SW 1271 (cell line): Measurements from ENCODE around the gene THSD4.
"Not testable (repeated sequence)": the region's sequence is repeated elsewhere in the genome, so short reads cannot be mapped to it uniquely, and the experiment has no call there.

ENCODE experiments used
- DNase-seq, 2 experiments: peaks; one replicate each; lab custom pipeline; 2025; lab: John Stamatoyannopoulos, UW

The THSD4 gene

GRCh38 chr15:71261418-71261817 is 146.1 kb downstream of the THSD4 start:
- DNase-seq: no peak

- DNase-seq: no peak
These were observed 146.6 kb downstream of the THSD4 start for GRCh38 chr15:71261909-71262308.

DNA sequence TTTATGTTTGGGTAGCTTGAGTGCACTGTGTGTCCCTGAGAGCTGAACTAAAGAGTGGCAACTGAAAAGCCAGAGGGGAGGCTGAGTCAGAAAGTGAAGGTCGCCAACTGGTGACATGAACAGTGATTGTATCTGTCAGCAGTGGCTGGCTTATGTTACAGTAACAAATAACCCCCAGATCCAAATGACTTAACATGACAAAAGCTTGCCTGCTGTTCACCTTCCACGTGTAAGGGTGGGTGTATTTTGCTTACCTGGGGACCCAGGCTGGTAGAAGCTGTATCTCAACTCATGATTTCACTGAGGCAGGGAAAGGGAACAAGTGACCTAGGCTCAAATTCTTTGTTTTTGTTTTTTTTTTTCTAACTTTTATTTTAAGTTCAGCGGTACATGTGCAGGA is 147.3 kb downstream of the THSD4 start:
- no peak for DNase-seq

DNA sequence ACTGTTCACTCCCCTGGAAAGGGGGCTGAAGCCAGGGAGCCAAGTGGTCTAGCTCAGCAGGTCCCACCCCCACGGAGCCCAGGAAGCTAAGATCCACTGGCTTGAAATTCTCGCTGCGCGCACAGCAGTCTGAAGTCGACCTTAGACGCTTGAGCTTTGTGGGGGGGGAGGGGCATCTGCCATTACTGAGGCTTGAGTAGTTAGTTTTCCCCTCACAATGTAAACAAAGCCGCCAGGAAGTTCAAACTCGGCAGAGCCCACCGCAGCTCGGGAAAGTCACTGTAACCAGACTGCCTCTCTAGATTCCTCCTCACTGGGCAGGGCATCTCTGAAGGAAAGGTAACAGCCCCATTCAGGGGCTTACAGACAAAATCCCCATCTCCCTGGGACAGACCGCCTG is 150.3 kb downstream of the THSD4 start:
- not testable (repeated sequence) for DNase-seq

- no peak for DNase-seq
These were observed 156.1 kb downstream of the THSD4 start for GRCh38 chr15:71271327-71271726.

GRCh38 chr15:71272932-71273331 is 157.7 kb downstream of the THSD4 start:
- DNase-seq: no peak

DNA sequence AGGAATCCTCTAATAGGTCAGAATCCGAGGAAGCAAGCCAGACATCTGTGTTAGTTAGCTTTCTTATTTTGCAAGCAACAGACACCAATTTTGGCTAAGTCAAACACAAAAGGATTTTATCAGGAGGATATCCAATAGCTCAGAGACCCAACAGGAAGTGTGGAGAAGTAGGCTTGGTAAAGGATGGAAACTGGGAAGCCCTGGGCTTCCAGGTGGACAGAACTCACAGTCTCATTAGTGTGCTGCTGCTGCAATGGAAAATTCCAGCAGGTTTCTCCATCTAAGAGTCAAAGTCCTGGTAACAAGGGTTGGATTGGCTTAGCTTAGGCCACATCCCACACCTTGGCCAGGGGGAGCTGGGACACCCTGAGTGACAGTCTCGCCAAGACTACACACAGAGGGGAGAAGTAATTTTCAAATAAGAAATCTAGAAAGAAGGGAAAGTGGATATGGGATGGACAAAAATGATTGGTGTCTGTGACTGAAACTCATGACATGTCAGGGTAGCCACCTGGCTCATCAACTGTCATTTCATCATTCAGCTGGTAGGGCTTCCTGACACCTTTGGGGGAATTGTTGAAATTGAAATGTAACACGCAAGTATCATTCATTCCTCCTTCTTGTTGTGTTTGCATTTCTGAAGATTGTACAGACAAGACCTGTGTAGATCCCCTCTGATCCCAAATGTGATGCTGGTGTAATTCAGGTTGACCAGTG is 158.6 kb downstream of the THSD4 start:
- peak in 1 of 2 experiments; percentile 42 for DNase-seq

- DNase-seq: no peak
These were observed 159.2 kb downstream of the THSD4 start for GRCh38 chr15:71274448-71274798.

- peak; percentile 28 to 89 for DNase-seq
These were observed 159.8 kb downstream of the THSD4 start for GRCh38 chr15:71275098-71275497.

- DNase-seq: no peak
These were observed 160.5 kb downstream of the THSD4 start for GRCh38 chr15:71275566-71276335.

GRCh38 chr15:71276336-71276665 is 161.0 kb downstream of the THSD4 start:
- DNase-seq: no peak

DNA sequence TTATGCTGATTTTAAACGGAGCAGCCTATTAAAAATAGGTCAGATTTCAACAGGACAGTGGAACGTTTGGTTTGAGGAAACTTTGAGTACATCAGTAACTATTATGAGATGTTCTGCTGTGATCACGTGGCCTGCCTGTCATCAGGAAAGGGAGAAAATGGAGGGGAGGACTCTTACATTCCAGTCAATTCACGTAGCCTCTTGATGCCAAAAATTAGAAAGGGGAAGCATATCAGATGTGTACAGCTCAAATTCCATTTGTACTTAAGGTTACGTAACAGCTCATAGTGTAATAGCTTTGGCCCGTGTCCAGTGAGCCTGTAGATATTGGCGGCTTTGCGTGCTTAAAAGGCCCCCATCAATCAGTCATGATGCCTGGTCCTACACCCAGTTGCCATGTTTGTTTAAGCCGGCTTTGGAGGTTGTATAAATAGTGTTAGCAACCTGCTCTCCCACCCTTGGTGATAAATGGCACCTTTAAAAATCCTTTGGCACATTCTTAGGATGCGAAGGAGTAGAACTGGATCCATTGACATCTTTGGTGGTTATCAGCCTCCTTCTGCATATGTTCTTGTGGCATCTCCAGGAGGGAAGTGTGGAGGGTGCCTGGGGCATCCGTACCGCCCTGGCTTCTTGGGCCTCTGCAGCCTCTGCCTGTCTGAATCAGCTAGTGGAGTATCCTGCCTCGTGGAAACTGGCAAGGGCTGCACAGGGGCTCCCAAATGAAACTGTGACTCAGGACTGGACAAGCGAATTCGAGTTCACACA is 163.9 kb downstream of the THSD4 start:
- DNase-seq: no peak

GRCh38 chr15:71279757-71280141 is 164.5 kb downstream of the THSD4 start:
- no peak for DNase-seq

GRCh38 chr15:71280206-71280605 is 164.9 kb downstream of the THSD4 start:
- no peak for DNase-seq

- DNase-seq: no peak
These were observed 166.0 kb downstream of the THSD4 start for GRCh38 chr15:71281256-71281655.

- DNase-seq: no peak
These were observed 166.8 kb downstream of the THSD4 start for GRCh38 chr15:71282076-71282475.

- no peak for DNase-seq
These were observed 173.2 kb downstream of the THSD4 start for GRCh38 chr15:71288348-71288955.

GRCh38 chr15:71290002-71290401 is 174.7 kb downstream of the THSD4 start:
- no peak for DNase-seq

GRCh38 chr15:71290881-71291635 is 175.8 kb downstream of the THSD4 start:
- no peak for DNase-seq

DNA sequence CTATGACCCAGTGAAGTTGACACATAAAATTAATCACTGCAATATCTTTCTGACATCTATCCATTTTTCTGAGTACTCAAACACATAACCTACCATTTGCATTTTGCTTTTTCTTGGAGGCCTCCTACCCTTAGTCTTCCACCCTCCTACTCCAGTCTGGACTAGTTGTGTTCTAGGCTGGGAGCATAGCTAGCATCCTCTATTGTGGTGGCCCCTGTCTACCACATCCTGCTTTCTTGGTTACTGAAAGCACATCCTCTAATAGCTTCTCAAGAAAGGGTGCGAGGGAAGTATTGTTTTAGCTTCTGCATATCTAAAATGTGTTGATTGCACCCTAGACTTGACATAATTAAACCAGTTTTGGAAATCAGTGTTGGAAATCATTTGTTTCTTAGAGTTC is 176.5 kb downstream of the THSD4 start:
- no peak for DNase-seq

DNA sequence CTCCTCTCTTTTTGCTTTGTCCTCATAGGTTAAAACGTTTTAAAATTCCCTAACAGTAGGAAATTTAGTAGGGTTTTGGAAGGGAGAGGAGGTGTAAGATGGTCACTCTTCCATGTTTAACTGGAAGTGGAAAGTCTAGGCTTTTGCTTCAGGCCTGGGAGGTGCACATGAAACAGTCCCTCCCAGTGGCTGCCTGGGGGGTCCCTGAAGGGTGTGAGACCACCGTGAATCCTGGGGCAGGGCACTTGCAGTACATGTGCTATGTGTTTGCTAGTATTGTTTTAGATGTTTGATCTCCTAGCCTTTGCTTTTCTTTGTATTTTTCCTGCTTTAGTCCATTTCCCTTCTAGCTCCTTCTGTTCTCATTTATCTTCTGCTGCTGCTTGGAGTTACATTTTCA is 178.5 kb downstream of the THSD4 start:
- no peak for DNase-seq
